K562 (cell line): ENCODE data around the gene METTL25B. TPM values are rescaled to one million over a fixed set of nuclear protein-coding genes. Genes with fewer than 3 reads are reported as not detected.

Experiments used
- CREB1 ChIP-seq, 2 experiments: sonication (generic) in 1 of 2; formaldehyde crosslinking in 1 of 2; IDR thresholded peaks; 2 replicates each; pipeline versions ENCODE4 v1.6.1 to v1.8.0; 2012 to 2022; ENCODE audit warnings: inconsistent platforms in 1 of 2, mild to moderate bottlenecking in 1 of 2, missing genetic modification reagents in 1 of 2, moderate library complexity in 1 of 2
- CREM ChIP-seq: IDR thresholded peaks from 2 replicates; pipeline ENCODE4 v1.6.1; 2014; ENCODE audit warnings: antibody characterized with exemption, low read depth
- HLTF ChIP-seq: fragments of 450-650 bp; IDR thresholded peaks from 2 replicates; pipeline ENCODE4 v1.6.1; 2016
- KLF10 ChIP-seq: fragments of 250-450 bp; sonication (Bioruptor Pico); IDR thresholded peaks from 2 replicates; pipeline ENCODE4 v1.6.1; 2021; ENCODE audit warnings: matching md5 sums
- NKRF ChIP-seq: fragments of 450-650 bp; IDR thresholded peaks from 2 replicates; pipeline ENCODE4 v1.6.1; 2016; ENCODE audit warnings: borderline replicate concordance
- PHB2 ChIP-seq: fragments of 450-650 bp; IDR thresholded peaks from 2 replicates; pipeline ENCODE4 v1.6.1; 2017; ENCODE audit warnings: low read depth
- POLR2H ChIP-seq: IDR thresholded peaks from 2 replicates; pipeline ENCODE4 v1.6.1; 2016; ENCODE audit warnings: missing genetic modification characterization, low read depth, mild to moderate bottlenecking, control low read depth, missing compliant biosample characterization, moderate library complexity
- SREBF2 ChIP-seq: sonication (generic); formaldehyde crosslinking; IDR thresholded peaks from 2 replicates; pipeline ENCODE4 v1.4.0; 2020; ENCODE audit warnings: mild to moderate bottlenecking, missing genetic modification reagents
- SUPT5H ChIP-seq: fragments of 450-650 bp; IDR thresholded peaks from 2 replicates; pipeline ENCODE4 v1.6.1; 2016
- TAF7 ChIP-seq: fragments of 450-650 bp; IDR thresholded peaks from 2 replicates; pipeline ENCODE4 v1.6.1; 2016; ENCODE audit warnings: missing genetic modification characterization, missing compliant biosample characterization
- TSHZ1 ChIP-seq: fragments of 250-450 bp; sonication (Bioruptor Pico); IDR thresholded peaks from 2 replicates; pipeline ENCODE4 v1.4.0; 2020; ENCODE audit warnings: mild to moderate bottlenecking, moderate library complexity
- ZC3H8 ChIP-seq: fragments of 450-650 bp; IDR thresholded peaks from 2 replicates; pipeline ENCODE4 v1.6.1; 2017
- ZMIZ1 ChIP-seq, 2 experiments: fragments of 150-350 bp in 1 of 2; IDR thresholded peaks; 2 replicates each; pipeline ENCODE4 v1.6.1; 2012 to 2016; ENCODE audit warnings: low read depth in 2 of 2, low read length in 2 of 2, mild to moderate bottlenecking in 1 of 2, moderate library complexity in 1 of 2
- ZNF197 ChIP-seq: fragments of 200-800 bp; sonication (Bioruptor generic); IDR thresholded peaks from 2 replicates; pipeline ENCODE4 v1.6.1; 2016; ENCODE audit warnings: low read depth, missing genetic modification characterization, missing compliant biosample characterization
- polyA plus RNA-seq, 8 experiments: library from polyadenylated mRNA; depleted of rRNA in 4 of 8; stranded (reverse) in 5 of 8; unstranded in 3 of 8; fragments of >200 nt; fragmentation: Nextera tagmentation in 2 of 8; fragmentation: Illumina TruSeq in 1 of 8; extraction: Ambion mirVana in 2 of 8; extraction: Trizol in 1 of 8; gene quantifications; 2 replicates each; pipeline versions ENCODE4 v1.2.1 to v1.2.3, GENCODE V29; 2011 to 2014; ENCODE audit warnings: inconsistent platforms in 1 of 8, missing spikeins in 1 of 8
- total RNA-seq, 7 experiments: library from RNA; depleted of rRNA in 6 of 7; stranded (reverse); fragments of >200 nt in 6 of 7; fragmentation: Illumina TruSeq in 2 of 7; extraction: Trizol in 2 of 7; gene quantifications; 2 replicates each; pipeline versions ENCODE4 v1.2.1 to v1.2.3, GENCODE V29; 2011 to 2021; ENCODE audit warnings: low replicate concordance in 1 of 7
- TF ChIP-seq, protein P1 (sequence below): fragments of 450-650 bp; formaldehyde crosslinking; IDR thresholded peaks from 2 replicates; pipeline ENCODE4 v1.4.0; 2022; ENCODE audit warnings: missing genetic modification characterization

METTL25B gene
- total and polyA plus RNA-seq, 9 of the 15 experiments (the other 6 are each of a cell fraction or from before 2014, with no cell fraction given): 7.7 to 48.3 (median 33.1) TPM

DNA sequence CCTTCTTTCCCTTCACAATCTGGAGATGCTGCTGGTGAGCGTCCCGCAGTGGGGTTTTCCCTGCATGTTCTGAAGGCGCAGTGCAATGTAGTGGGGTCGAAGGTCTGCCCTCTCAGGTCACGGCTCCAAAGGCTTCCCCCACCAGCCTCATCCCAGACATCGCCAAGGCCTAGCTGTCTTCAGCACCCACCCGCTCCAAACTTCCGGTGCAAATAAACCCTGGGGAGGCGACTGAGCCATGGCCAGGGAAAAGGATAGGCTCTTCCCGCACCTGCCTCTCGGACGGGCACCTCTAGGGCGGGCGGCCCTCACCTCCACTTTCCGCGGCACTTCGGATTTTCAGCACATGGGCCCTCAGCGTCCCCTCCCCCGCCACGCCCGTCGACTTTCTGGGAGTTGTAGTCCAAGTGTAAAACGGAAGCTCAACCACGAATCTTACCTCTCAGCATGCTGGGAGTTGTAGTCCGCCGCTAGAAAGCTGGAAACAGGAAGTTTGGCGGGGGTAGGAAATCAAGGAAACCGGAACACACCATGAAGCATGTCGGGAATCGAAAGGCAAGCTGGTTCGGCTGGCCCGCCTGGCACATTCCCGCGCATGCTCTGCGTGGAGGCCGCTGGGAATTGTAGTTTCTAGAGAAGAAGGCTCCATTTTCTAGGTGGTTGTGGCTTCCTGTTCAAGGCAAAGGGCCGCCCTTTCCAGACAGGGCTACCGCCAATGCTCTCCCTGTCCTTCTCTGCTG is 12.6 kb downstream of the METTL25B start, which contains the start of gene MRPL24 (continued):
- TF ChIP-seq, protein P1, sequence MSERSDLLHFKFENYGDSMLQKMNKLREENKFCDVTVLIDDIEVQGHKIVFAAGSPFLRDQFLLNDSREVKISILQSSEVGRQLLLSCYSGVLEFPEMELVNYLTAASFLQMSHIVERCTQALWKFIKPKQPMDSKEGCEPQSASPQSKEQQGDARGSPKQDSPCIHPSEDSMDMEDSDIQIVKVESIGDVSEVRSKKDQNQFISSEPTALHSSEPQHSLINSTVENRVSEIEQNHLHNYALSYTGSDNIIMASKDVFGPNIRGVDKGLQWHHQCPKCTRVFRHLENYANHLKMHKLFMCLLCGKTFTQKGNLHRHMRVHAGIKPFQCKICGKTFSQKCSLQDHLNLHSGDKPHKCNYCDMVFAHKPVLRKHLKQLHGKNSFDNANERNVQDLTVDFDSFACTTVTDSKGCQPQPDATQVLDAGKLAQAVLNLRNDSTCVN (CRISPR knock-in tag): 0 out of 2 replicates have a peak, but pooled peaks have one; percentile 5
- TF ChIP-seq HLTF (peak; percentile 82; the same call in 1 of the 2 replicates), CREM (peak; percentile 96), ZNF197 (CRISPR knock-in tag) (peak; percentile 94), POLR2H (tag) (peak; percentile 64), TSHZ1 (no peak), KLF10 (no peak), SREBF2 (CRISPR knock-in tag) (peak; percentile 50; the same call in 1 of the 2 replicates), SUPT5H (peak; percentile 67), NKRF (peak; percentile 98), CREB1 (IDR thresholded peaks at IDR 0.05) (peak; percentile 78), CREB1 (CRISPR knock-in tag; IDR thresholded peaks at IDR 0.05) (peak; percentile 90), ZMIZ1 (IDR thresholded peaks at IDR 0.05; ENCODE audit: low read depth in 2 of 2, low read length in 2 of 2) (peak; percentile 58 to 69; a peak in 2 of 4 replicates), TAF7 (no peak), ZC3H8 (0 out of 2 replicates have a peak, but pooled peaks have one; percentile 58), PHB2 (no peak)
